Muscle layer of colon (tissue), 2 donors: ENCODE measurements around the gene IL16.

ENCODE experiments used
- H3K27ac ChIP-seq: one replicate; pipeline ENCODE4 v1.7.0; 2013; ENCODE audit warnings: low read depth, mild to moderate bottlenecking, low read length, moderate library complexity
- H3K27me3 ChIP-seq, 2 donors: one replicate each; pipeline ENCODE4 v1.7.0; 2013; ENCODE audit warnings: low read length in 2 of 2, mild to moderate bottlenecking in 2 of 2; ENCODE audit not compliant: insufficient read depth in 2 of 2, control insufficient read depth in 1 of 2
- H3K36me3 ChIP-seq: one replicate; pipeline ENCODE4 v1.7.0; 2013; ENCODE audit warnings: mild to moderate bottlenecking, low read length; ENCODE audit not compliant: insufficient read depth
- H3K4me1 ChIP-seq: one replicate; pipeline ENCODE4 v1.7.0; 2013; ENCODE audit warnings: mild to moderate bottlenecking, low read length; ENCODE audit not compliant: insufficient read depth
- H3K4me3 ChIP-seq, 2 donors: one replicate each; pipeline ENCODE4 v1.7.0; 2013; ENCODE audit warnings: low read length in 2 of 2, low read depth in 1 of 2, mild to moderate bottlenecking in 1 of 2, moderate library complexity in 1 of 2
- H3K9ac ChIP-seq: one replicate; pipeline ENCODE4 v1.7.0; 2013; ENCODE audit warnings: low read length
- H3K9me3 ChIP-seq: one replicate; pipeline ENCODE4 v1.7.0; 2013; ENCODE audit warnings: mild to moderate bottlenecking, low read length
- donor health status: abdominal sarcoma.
- donor health status: Adenocarcinoma of cecum.

Gene IL16

DNA sequence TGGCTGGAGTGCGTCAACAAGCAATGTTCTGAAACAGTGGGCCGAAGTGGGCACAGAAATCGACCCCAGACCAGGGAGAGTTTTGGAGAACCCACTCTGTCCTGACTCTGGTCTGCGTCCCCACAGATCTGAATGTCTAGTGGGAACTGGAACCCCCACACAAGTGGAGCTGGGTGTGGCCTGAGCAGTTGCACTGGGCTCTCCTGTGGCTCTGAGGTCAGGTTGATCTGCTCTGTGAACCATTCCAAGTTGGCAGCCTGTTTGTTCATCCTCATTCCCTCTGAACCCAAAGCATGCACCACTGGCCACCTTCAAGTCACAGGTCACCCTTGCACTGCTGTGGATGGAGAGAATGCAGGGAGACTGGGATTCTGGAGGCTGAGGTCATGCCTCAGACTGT, 66.8 kb downstream of the IL16 start:
- H3K36me3 ChIP-seq, result no peaks in the 10 kb centered on the region
- no peak overlapping the region for H3K4me3 ChIP-seq
- H3K27ac ChIP-seq, result no peak overlapping the region
- peaks cover 9% of the 10 kb centered on the region for H3K4me1 ChIP-seq
- no peaks in the 10 kb centered on the region for H3K9me3 ChIP-seq
- no peak overlapping the region for H3K9ac ChIP-seq
- no peaks in the 10 kb centered on the region for H3K27me3 ChIP-seq

DNA sequence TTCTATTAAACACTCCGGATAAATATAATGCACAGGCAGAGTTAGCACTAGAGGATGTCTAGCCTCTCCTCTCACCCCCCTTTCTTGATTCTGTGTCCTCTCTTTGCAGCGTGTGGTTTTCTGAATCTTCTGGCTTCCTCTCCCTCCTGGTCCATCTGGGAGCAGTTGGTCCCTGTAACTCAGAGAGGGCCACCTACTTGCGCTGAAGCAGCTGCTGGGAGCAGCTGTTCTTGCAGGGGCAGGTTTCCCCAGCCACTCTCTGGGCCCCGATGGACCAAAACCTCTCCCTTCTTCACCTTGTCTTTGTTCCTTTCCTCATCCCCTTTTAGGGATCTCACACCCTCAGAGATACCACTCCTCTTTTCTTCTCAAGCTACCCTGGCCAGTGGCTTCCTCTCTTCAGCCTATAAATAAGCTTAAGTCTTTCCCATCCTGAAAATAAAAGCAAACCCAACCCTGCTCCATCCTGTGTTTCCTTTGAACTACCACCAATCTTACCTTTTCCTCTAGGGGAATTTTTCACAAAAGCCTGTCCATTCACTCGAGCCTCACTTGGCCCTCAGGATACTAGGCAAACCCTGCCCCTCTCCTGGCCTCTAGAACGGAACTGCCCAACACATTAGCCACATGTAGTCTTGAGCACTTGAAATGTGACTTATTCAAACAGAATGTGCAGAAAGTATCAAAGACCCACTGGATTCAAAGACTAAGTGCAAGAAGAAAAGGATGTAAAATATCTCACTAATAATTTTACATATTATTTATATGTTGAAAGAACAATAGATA, 67.6 kb downstream of the IL16 start:
- H3K27me3 ChIP-seq, result no peaks in the 10 kb centered on the region
- H3K9ac ChIP-seq, result no peak overlapping the region
- H3K27ac ChIP-seq, result no peak overlapping the region
- no peaks in the 10 kb centered on the region for H3K9me3 ChIP-seq
- no peaks in the 10 kb centered on the region for H3K36me3 ChIP-seq
- peaks cover 9% of the 10 kb centered on the region for H3K4me1 ChIP-seq
- H3K4me3 ChIP-seq, result no peak overlapping the region

DNA sequence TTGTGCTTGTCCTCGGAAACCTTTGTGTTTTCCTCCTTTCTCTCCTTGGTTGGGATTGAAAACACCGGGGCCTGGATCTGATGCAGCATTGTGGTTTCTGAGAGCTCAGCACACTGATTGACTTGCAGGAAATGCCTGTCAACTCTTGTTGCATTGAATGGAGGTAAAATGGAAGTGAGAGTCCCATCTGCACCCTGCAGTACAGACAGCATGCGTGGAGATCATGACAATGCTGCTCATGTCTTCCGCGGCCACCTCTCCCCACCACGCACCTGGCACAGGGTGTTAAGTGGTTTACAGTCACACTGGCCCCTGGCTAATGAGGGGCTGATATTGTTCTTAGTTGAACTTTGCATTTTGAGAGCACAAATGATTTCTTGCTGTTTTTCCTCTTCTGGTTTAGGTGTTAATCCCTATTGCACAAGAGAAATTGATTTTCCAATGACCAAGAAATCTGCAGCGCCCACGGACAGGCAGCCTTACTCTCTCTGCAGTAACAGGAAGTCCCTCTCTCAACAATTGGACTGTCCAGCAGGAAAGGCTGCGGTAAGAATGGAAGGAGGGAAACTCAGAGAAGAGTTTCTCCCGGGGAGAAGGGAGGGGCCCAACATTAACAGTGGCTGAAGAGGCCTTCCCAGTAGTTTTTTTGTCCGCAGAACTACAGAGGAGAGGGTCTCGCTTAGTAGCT, 68.7 kb downstream of the IL16 start:
- Histone ChIP-seq H3K36me3 (no peaks in the 10 kb centered on the region), H3K4me3 (peak overlapping the region in 1 of 2 donors; percentile 21), H3K27me3 (no peaks in the 10 kb centered on the region), H3K9me3 (no peaks in the 10 kb centered on the region), H3K4me1 (peaks cover 9% of the 10 kb centered on the region), H3K27ac (no peak overlapping the region), H3K9ac (no peak overlapping the region)

DNA sequence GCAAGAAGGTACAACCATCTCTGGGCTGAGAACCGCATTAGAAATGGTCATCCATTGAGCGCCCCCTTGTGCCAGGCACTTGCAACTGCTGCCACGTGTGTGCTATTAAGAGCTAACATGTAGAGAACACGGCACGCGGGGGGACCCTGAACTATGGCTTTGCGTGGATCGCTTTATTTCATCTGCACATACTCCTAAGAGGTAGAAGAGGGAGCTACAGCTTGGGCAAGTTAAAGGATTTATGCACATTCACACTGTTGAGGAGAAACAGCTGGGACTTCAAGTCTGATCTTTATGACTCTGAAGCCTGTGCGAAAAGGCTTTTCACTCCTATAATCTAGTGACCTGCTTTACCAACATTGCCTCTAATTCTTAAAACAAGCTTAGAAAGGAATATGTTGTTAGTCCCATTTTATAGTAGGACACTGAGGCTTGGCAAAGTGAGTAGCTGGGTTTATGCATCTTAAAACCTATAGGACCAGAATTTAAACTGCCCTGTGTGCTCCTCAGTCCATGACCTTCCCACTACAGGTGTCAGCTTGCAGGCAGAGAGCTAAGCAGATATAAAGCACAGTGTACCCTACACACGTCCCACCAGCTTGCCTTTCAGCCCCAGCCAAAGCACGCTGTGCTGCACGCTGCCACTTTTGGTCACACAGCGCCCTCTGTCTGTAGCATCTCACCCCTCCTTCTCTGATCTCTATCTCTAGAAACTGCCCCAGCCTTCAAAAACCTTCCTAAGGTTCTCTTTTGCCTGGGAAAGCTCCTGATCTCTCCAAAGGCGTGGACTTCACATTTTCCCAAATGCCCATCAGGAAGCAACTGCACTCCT, 69.5 kb downstream of the IL16 start:
- Histone ChIP-seq H3K27ac (no peak overlapping the region), H3K27me3 (no peaks in the 10 kb centered on the region), H3K9me3 (no peaks in the 10 kb centered on the region), H3K4me3 (peak overlapping the region in 1 of 2 donors; percentile 21), H3K36me3 (no peaks in the 10 kb centered on the region), H3K9ac (no peak overlapping the region), H3K4me1 (peaks cover 9% of the 10 kb centered on the region)

DNA sequence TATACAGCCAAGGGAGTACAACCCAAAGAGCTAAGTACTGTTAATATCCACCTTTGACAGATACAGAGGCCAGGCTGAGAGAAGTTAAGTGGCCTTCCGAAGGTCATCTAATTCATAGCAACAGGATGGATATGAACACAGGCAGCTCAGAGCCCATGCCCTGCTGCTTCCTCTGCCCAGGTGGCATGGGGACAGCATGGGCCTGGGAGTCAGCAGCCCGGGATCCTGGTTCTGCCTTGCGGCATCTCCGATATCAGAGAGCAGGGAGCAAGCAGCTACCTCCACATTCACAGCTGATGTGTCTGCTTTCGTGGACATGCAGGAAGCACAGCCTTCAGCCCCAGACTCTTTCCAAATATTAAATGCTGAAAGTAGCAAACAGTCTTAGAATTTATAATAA, 71.7 kb downstream of the IL16 start:
- Histone ChIP-seq H3K9ac (no peak overlapping the region), H3K4me1 (peaks cover 9% of the 10 kb centered on the region), H3K36me3 (no peaks in the 10 kb centered on the region), H3K9me3 (no peaks in the 10 kb centered on the region), H3K4me3 (no peak overlapping the region), H3K27me3 (no peaks in the 10 kb centered on the region), H3K27ac (no peak overlapping the region)

DNA sequence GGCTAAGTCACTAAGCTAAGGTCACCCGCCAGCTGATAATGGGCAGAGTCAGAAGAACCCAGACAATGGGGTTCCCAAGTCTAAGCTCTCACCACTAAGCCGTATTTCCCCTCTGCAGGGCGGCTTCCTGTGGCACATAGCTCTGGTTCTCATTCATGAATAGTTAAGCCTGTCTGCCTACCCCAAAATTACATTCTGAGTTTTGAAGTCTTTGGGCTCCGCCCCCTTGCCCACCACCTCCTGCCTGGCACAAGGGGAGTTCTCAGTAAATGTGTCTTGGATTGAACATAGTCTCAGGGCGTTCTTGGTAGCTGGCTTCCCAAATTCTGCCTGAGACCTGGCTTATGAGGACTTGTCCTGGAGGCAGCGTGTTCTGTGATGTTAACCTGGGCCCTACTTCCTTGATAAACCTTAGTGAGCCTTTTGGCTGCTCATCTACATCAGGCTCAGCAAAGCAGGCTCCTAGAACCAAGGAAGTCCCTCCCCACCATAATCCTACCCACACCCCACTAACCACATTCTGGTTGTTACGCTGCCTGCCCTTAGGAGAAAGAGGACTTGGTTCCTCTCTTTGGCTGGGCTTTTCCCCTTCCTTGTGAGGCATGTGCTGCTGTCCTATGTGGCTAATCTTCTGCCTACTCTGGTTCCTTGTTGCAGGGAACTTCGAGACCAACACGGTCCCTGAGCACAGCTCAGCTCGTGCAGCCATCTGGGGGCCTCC, 72.4 kb downstream of the IL16 start:
- H3K36me3 ChIP-seq, result no peaks in the 10 kb centered on the region
- no peak overlapping the region for H3K9ac ChIP-seq
- no peak overlapping the region for H3K27ac ChIP-seq
- no peaks in the 10 kb centered on the region for H3K9me3 ChIP-seq
- peaks cover 9% of the 10 kb centered on the region for H3K4me1 ChIP-seq
- no peaks in the 10 kb centered on the region for H3K27me3 ChIP-seq
- H3K4me3 ChIP-seq, result no peak overlapping the region

DNA sequence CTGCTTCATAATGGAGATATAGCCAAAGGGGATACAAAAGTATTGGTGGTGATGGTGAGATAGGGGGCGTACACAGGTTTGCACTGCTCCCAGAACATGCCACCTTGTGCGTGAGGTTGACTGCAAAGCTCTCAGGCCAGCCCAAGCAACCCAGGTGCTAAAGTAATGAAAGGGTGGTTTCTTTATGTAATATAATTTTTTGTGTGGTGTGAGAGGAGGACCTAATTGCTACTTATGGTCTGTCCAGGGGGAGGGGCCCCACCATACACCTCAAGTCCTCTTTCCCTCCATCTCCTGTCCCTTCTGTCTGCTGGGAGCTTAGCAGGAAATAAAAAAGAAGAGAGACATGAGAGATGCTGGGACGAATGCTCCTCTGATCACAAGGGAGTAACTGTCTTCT, 73.5 kb downstream of the IL16 start:
- Histone ChIP-seq H3K4me3 (no peak overlapping the region), H3K36me3 (no peaks in the 10 kb centered on the region), H3K9ac (no peak overlapping the region), H3K27me3 (no peaks in the 10 kb centered on the region), H3K9me3 (no peaks in the 10 kb centered on the region), H3K4me1 (peaks cover 9% of the 10 kb centered on the region), H3K27ac (no peak overlapping the region)

DNA sequence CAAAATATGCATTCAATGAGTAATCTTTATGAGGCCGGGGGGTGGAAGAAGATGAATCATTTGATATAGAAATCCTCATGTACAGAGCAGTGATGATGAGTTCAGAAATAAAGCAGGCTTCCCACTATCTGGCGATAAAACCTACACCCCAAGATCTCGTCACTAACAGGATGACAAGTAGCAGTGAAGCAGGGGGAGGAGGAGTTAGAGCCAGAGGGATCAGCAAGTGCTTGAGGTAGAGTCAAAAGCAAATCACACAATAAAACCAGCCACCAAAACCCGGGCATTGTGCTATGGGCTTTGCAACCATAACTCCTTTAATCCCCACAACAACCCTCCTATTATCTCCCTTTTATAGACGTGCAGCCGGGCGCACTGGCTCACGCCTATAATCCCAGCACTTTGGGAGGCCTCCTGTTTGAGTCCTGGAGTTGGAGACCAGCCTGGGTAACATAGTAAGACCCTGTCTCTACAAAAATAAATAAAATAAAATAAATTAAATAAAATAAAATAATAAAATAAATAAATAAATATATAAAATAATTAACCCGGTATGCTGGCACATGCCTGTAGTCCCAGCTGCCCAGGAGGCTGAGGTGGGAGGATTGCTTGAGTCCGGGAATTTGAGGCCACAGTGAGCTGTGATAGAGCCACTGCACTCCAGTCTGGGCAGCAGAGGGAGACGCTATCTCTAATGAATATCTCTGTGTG, 74.3 kb downstream of the IL16 start:
- no peaks in the 10 kb centered on the region for H3K9me3 ChIP-seq
- no peak overlapping the region for H3K4me3 ChIP-seq
- H3K27ac ChIP-seq, result no peak overlapping the region
- no peaks in the 10 kb centered on the region for H3K27me3 ChIP-seq
- no peaks in the 10 kb centered on the region for H3K36me3 ChIP-seq
- H3K4me1 ChIP-seq, result peaks cover 5% of the 10 kb centered on the region
- no peak overlapping the region for H3K9ac ChIP-seq

DNA sequence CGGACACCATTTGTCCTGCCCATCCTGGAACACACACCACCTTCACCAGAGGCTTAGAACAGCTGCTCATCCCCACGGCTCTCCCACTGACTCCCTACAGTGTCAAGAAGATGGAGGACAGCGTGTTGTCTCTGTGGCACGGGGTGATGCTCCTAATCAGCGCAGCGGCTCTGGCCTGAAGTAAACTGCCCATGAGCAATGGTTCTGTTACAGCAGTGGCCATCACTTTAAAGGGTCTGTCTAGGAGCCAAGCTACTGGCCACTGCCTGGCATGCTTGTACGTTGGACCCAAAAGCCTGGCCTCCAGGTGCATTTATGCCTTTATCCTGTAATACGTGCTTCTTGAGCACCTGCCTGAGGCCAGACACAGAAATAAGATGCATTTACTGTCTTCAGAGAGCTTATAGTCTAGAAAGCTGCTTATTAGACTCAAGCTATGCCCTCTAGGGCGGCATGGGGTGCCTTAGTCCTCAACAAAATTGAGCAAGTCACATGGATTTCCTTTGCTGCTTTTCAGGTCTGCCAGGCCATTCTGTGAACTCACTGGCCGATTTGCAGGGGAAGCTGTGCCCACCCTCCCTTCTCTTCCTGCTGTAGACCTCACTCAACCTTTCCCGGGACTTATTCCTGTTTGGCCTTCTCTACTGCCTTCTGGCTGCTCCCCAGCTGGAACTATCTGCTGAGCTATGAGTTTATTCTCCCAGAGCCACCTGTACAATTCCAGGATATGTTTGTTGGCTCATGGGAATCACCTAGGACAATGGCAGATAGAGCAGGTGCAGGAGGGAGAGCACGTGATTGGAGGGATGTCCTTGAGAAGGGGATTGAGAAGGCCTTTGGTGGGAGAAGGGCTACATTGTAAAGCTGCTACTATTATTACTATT, 75.3 kb downstream of the IL16 start:
- H3K36me3 ChIP-seq, result no peaks in the 10 kb centered on the region
- no peak overlapping the region for H3K4me3 ChIP-seq
- H3K9ac ChIP-seq, result no peak overlapping the region
- H3K27ac ChIP-seq, result no peak overlapping the region
- no peaks in the 10 kb centered on the region for H3K4me1 ChIP-seq
- no peaks in the 10 kb centered on the region for H3K9me3 ChIP-seq
- no peaks in the 10 kb centered on the region for H3K27me3 ChIP-seq

DNA sequence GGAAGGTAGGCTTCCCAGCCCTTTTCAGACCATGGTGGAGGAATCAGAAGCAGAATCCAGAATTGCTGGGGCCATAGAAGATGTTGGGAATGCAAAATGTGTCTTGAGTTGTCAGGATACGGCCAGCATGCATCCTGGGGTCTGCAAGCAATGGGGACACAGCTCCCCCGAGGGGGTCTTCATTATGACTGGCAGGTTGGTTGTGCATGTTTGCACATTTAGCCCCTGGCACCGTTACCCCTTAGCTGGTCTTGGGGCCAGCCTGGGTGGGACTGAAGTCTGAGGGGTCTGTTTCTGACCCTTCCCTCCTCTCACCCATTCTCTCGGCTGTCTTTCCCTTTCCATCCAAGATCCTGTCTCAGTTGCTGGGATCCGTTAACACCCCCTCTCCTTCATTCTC, 76.5 kb downstream of the IL16 start:
- H3K4me3 ChIP-seq, result no peak overlapping the region
- H3K4me1 ChIP-seq, result no peaks in the 10 kb centered on the region
- H3K9ac ChIP-seq, result no peak overlapping the region
- H3K36me3 ChIP-seq, result no peaks in the 10 kb centered on the region
- no peaks in the 10 kb centered on the region for H3K9me3 ChIP-seq
- H3K27me3 ChIP-seq, result no peaks in the 10 kb centered on the region
- H3K27ac ChIP-seq, result no peak overlapping the region
